Spleen (tissue), 7 donors: Measurements from ENCODE around the gene FOXP1.

Experiments used
- POLR2A ChIP-seq, 3 donors: fragments of 450-650 bp; IDR thresholded peaks; one replicate each; pipeline ENCODE4 v1.5.1; 2017; ENCODE audit warnings: antibody characterized with exemption in 3 of 3, mild to moderate bottlenecking in 1 of 3
- TF ChIP-seq, protein P1 (sequence below), 11 experiments: fragments of 200-600 bp in 7 of 11; fragments of 450-650 bp in 4 of 11; sonication (generic) in 4 of 11; IDR thresholded peaks in 8 of 11; conservative IDR thresholded peaks in 3 of 11; 1 replicate in 7 of 11; 2 replicates in 4 of 11; pipeline versions ENCODE4 v1.4.0 to v1.8.0; 2016 to 2021; ENCODE audit warnings: antibody characterized with exemption in 11 of 11, inconsistent platforms in 4 of 11, mild to moderate bottlenecking in 1 of 11
- donor health status: DM: no; HTN: no; CAD: no; lungs with moderate emphysema.
- donor health status: DM: no; HTN: no; CAD: no.
- donor health status: DM: no; HTN: no; CAD: no.

DNA sequence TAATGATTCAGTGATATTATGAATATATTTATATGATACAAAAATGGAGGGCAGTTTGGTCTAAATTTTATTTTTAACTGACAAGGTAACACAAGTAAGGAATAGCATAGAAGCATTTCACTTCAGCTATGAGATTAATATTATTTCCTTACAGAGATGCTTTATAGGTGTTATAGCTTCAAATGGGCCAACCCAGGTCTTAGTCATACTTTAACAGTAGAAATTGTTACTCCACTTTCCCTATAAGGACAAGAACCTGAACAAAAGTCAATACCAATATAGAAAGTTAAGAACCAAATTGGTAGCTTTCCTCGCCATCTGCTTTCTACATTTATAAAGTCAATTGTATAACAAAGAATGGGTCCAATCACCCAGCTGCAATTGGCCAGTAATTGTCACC lies 570.6 kb downstream of the FOXP1 start:
- TF ChIP-seq POLR2A (IDR thresholded peaks at IDR 0.05): no peak
- TF ChIP-seq, protein P1, sequence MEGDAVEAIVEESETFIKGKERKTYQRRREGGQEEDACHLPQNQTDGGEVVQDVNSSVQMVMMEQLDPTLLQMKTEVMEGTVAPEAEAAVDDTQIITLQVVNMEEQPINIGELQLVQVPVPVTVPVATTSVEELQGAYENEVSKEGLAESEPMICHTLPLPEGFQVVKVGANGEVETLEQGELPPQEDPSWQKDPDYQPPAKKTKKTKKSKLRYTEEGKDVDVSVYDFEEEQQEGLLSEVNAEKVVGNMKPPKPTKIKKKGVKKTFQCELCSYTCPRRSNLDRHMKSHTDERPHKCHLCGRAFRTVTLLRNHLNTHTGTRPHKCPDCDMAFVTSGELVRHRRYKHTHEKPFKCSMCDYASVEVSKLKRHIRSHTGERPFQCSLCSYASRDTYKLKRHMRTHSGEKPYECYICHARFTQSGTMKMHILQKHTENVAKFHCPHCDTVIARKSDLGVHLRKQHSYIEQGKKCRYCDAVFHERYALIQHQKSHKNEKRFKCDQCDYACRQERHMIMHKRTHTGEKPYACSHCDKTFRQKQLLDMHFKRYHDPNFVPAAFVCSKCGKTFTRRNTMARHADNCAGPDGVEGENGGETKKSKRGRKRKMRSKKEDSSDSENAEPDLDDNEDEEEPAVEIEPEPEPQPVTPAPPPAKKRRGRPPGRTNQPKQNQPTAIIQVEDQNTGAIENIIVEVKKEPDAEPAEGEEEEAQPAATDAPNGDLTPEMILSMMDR (IDR thresholded peaks at IDR 0.05 in 8 of 11, conservative IDR thresholded peaks at IDR 0.05 in 3 of 11): no peak
